Effector CD8-positive, alpha-beta T cell (primary cell): ENCODE data around the gene AHCY.

ENCODE experiments used
- DNase-seq: peaks from one replicate; lab custom pipeline; 2025; lab: John Stamatoyannopoulos, UW

AHCY gene

DNA sequence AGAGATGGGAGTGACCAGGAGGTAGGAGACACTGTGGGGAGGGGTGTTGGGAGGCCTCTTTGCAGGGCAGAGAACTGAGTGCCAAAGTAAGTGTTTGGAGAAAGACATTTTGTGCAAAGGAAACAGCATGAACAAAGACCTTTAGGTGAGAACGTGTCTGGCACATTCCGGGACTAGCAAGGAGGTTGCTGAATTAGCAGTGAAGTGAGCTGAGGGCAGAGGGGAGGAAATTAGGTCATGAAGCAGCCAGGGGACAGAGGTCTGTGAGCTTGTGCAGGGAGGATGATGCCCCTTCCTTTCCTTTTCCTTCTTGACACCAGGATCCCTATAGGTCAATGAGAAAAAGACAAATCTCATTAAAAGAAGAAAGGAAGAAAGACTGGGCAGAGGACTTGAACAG is 21.4 kb upstream of the AHCY start:
- DNase-seq = no peak

DNA sequence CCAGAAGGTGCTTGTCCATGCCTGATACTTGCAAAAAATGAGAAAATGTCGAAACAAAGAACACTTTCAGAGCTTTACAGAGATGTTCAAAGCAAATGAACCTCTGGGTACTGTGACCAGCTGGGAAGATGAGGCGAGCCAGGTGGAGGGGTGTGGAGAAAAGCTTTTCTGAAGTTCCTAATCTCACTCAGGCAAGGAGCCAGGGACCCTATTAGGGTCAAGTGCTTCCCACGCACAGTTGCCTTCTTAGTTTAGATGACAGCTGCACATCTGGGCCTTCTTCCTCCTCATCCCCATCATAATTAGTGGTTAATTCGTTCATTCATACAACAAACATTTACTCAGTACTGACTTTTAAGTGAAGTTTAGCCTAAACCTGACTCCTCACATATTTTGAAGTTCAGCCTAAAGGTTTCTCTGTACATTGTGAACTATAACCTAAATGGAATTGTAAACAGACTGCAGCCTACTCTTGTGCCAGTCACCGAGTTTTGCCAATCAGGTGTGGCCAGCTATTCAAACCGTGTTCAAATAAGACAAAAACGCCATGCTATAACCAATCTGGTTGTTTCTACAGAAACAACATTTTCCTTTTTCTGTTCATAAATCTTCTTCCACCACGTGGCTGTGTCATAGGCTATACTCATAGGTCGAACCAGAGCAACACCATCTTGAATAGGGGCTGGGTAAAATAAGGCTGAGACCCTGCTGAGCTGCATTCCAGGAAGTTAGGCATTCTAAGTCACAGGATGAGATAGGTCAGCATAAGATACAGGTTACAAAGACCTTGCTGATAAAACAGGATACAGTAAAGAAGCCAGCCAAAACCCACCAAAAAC is 19.3 kb upstream of the AHCY start:
- DNase-seq = no peak

DNA sequence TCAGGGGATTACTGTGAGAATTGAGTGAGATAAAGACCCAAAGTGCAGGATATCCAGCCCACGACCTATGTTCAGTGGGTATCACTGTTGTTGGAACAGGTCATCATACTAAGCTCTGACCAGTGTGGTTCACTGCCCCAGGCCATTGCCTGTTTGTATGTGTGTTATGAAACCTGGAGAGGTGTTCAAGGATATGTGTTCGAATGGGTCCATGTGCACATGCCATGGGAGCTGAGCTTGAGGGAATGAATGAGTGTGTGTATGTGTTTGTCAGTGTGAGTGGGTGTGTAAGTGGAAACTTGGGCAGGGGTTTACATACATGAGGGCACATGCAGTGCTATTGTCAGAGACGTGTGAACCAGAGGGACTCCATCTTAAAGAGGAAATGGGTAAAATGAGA is 17.7 kb upstream of the AHCY start:
- no peak for DNase-seq

DNA sequence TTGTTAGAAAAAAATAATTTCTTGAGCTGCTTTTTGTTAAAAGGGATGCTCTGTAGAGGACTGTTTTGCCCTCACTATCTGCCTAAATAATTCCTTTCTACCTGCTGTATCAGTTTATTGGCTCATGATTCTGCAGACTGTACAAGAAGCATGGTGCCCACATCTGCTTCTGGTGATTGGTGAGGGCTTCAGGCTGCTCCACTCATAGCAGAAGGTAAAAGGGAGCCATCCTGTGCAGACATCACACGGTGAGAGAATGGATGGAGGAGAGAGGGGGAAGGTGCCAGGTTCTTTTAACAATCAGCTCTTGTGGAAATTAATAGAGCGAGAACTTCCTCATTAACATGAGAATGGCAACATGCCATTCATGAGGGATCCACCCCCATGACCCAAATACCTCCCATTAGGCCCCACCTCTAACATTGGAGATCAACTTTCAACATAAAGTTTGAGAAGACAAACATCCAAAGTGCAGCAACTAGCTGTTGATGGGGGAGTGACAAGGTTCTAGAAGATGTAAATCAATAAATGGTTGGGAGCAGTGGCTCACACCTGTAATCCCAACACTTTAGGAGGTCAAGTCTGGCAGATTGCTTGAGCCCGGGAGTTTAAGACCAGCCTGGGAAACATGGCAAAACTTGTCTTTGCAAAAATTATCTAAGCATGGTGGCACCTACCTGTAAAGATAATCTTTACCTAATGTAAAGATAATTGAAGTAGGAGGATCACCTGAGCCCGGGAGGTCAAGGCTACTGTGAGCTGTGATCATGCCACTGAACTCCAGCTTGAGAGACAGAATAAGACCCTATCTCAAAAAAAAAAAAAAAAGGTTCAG is 15.7 kb upstream of the AHCY start:
- DNase-seq = no peak

DNA sequence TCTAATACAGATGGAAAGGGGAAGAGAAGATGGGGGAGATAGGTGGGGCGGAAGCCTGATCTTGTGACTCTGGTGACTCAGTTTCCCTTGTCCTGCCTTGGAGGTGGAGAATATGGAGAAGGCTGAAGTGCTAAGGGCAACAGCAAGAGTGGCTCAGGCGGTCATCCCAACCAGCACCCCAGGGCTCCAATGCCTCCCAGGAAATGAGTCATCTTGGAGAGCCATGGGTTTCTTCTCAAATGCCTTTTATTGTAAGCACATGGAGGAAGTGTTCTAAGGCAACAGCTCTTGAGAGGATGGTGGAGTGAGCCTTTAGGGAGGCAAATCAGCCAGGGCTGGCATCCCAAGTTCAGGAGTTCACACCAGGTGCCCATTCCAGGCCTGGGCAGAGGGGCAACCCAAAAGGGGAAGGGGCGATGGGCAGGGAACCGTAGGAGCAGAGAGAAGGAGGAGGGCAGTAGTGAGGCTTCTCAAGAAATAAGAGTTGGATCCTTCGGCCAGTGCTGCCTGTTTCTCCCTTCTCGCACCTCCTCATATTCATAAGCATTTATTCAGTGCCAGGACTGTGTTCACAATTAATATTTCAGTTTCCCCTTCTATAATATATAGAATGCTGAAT is 13.2 kb upstream of the AHCY start:
- DNase-seq = no peak

DNA sequence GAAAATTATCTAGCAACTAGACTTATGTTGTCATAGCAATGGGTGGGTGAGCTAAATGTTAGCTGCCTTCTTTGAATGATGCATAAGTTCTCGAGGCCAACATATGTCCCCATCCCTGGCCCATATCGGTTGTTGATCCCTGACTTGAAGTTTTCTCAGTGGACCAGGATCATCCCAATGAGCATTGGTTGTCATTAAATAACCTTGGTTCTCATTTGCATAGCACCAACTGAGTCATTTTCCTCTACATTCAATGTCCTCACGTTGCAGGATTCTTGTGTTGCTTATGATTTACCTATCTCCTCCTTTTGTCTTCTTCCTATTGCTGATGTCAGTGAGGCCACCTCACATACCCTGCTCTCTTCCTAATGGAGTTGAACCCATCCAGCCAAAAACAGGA is 12.1 kb upstream of the AHCY start:
- DNase-seq = no peak

DNA sequence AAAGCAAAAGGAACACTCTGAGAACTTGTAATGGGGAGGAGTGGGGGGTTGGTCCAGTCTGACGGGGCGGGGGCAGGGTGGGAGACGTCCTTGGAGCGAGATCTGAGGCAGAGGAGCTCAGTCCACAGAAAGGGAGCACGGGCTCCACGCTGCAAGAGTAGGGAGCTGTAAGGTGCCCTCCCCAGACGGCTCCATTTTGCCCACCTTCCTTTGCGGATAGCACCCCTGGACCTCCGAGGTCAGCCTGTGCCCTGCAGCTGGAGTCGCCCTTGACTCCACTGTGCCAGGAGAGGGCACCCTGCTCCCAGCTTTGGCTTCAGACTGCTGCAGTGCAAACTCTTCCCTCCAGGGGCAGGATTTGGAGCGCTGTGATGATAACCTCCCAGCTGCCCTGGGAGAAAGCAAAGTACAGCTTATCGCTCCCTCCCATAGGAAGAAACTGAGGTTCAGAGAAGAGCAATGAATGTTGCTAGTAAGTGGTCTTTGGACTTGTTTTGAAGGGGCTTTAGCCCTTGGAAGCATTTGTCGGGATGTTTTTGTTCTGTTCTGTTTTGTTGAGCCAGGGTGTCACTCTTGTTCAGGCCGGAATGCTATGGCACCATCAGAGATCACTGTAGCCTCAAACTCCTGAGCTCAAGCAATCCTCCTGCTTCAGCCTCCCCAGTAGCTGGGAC is 9.5 kb upstream of the AHCY start:
- DNase-seq = peak; percentile 77

DNA sequence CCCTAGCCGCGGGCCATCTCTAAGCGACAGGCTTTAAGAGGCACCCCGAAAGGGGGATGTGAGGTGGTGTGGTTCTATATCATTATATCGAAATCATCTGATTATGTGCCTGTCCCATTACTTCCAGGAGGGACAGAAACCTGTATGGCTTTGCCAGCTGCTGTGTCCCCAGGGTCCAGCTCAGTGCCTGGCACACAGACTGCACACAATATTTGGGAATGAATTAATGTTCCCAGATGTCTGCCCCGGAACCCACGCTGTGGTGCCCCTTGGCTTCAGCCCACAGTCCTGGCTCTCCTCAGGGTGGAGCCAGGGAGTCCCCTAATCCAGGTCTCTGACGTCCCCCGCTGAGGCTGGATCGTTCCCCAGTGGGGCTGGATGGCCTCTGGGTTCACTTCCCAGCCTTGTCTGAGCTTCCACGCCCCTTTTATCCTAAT is 8.9 kb upstream of the AHCY start:
- DNase-seq = no peak

- DNase-seq = no peak
These were observed 8.2 kb upstream of the AHCY start for GRCh38 chr20:34311118-34312023.

DNA sequence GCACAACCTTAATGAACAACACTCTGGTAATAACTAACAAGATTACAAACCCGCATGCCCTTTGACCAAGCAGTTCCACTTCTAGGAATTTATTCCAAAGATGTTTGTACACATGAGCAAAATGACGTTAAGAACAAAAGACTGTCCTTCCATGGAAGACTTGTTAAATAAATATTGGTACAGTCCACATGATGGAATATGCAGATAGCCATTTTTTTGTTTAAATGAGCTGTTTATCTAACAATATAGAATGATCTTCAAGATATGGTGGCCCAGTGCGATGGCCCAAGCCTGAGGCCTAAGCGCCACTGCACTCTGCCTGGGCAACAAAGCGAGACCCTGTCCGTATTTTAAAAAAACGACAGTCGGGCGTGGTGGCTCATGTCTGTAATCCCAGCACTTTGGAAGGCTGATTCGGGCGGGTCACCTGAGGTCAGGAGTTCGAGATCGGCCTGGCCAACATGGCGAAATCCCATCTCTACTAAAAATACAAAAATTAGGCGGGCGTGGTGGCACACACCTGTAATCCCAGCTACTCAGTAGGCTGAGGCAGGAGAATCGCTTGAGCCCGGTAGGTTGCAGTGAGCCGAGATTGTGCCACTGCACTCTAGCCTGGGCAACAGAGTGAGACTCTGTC is 7.4 kb upstream of the AHCY start:
- DNase-seq = no peak

DNA sequence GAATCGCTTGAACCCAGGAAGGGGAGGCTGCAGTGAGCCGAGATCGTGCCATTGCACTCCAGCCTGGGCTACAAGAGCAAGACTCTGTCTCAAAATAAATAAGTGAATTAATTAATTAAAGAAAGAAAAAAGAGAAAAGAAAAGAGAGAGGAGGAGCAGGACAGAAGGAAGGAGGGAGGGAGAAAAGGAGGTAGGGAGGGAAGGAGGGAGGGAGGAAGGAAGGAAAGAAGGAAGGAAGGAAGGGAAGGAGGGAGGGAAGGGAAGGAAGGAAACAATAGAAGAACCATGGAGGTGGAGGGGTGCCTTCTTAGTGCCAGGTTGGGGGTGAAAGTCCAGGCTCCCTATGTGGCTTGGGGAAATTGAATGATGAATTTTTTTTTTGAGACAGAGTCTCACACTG is 6.5 kb upstream of the AHCY start:
- no peak for DNase-seq

GRCh38 chr20:34305333-34306230 is 2.4 kb upstream of the AHCY start:
- DNase-seq = no peak

- no peak for DNase-seq
These were observed 838 bp downstream of the AHCY start for GRCh38 chr20:34302312-34302722.

- DNase-seq = no peak
These were observed 1.4 kb downstream of the AHCY start for GRCh38 chr20:34301587-34302311.

DNA sequence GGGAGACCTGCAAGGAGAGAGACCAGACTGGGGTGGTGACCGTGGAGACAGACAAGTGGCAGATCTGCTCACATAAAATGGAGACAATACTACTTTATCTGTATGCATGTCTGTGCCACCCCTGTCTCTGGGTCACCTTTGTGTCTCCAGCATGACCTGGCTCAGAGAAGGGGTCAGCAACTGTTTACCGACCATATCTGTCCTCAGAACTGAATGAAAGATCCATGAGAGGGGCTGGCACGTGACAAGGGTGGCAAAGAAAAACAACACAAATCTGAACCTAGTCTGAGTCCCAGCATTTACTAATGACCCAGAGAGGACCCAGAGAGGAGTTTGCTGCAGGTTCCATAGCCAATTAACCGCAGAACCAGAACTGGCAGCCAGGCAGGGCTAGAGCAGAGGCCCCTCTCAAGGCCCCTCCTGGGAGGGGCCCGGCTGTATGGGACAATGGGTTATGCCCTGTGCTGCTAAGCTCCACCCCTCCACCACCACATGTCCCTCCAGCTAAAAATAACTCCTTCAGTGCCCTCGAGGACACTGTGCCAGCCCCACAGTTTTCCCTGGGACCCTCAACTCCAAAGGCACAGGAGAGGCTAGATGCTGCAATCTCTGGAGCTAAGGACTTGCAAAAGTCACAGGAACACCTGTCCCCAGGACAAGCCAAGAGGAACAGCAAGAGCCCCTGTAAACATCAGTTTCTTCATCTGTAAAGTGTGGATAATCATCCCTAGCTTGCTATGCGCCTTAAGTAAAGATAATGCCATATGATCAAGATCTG is 2.2 kb downstream of the AHCY start:
- DNase-seq = no peak

- DNase-seq = no peak
These were observed 2.8 kb downstream of the AHCY start for GRCh38 chr20:34300256-34300806.

GRCh38 chr20:34299556-34300255 is 3.4 kb downstream of the AHCY start:
- no peak for DNase-seq
